GM10248 (cell line): ENCODE measurements around the gene GMCL2.

ENCODE experiments used
- CTCF ChIA-PET: fragments of 300-600 bp; sonication (Branson Sonifier 250); formaldehyde crosslinking; extraction: SDS; loops from one replicate; lab custom pipeline; 2021; ENCODE audit warnings: antibody characterized with exemption; lab: Yijun Ruan, JAX
- POLR2A ChIA-PET: fragments of 350-650 bp; sonication (Branson Sonifier 250); formaldehyde crosslinking; extraction: SDS; loops from one replicate; lab custom pipeline; 2020; ENCODE audit warnings: antibody characterized with exemption; lab: Yijun Ruan, JAX
- DNase-seq: peaks from one replicate; pipeline ENCODE4 v3.0.0; 2012; ENCODE audit errors: extremely low spot score
- TF ChIP-seq, protein P1 (sequence below): IDR thresholded peaks from 2 replicates; pipeline ENCODE4 v1.5.1; 2012; ENCODE audit warnings: mild to moderate bottlenecking, low read depth; ENCODE audit errors: extremely low read depth, missing control alignments, control extremely low read depth

GMCL2 gene

DNA sequence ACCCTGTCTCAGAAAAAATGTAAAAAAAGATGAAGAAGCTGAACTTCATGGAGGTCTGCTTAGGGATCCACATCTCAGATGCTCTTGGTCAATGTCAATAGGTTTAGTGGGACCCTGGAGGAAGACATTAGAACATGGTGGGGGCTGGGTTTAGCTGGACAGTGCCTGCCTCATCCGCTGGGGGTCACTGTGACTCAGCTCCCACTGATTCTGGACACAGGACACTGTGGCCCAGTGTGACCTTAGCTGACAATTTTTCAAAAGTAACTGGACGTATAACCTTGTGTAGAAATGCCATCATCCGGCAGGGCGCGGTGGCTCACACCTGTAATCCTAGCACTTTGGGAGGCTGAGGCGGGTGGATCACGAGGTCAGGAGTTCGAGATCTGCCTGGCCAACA lies 9.8 kb upstream of the GMCL2 start:
- ChIA-PET POLR2A (no interaction called here), CTCF (interaction anchor here (1.0 to 2.0 kb wide), 5 partner anchors 12 to 122 kb away, joined by 3 to 5 read pairs (median 4); partner anchors contain the start of genes NHP2 and PHYKPL)
- peak; percentile 28 for DNase-seq
- TF ChIP-seq, protein P1, sequence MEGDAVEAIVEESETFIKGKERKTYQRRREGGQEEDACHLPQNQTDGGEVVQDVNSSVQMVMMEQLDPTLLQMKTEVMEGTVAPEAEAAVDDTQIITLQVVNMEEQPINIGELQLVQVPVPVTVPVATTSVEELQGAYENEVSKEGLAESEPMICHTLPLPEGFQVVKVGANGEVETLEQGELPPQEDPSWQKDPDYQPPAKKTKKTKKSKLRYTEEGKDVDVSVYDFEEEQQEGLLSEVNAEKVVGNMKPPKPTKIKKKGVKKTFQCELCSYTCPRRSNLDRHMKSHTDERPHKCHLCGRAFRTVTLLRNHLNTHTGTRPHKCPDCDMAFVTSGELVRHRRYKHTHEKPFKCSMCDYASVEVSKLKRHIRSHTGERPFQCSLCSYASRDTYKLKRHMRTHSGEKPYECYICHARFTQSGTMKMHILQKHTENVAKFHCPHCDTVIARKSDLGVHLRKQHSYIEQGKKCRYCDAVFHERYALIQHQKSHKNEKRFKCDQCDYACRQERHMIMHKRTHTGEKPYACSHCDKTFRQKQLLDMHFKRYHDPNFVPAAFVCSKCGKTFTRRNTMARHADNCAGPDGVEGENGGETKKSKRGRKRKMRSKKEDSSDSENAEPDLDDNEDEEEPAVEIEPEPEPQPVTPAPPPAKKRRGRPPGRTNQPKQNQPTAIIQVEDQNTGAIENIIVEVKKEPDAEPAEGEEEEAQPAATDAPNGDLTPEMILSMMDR = no peak

DNA sequence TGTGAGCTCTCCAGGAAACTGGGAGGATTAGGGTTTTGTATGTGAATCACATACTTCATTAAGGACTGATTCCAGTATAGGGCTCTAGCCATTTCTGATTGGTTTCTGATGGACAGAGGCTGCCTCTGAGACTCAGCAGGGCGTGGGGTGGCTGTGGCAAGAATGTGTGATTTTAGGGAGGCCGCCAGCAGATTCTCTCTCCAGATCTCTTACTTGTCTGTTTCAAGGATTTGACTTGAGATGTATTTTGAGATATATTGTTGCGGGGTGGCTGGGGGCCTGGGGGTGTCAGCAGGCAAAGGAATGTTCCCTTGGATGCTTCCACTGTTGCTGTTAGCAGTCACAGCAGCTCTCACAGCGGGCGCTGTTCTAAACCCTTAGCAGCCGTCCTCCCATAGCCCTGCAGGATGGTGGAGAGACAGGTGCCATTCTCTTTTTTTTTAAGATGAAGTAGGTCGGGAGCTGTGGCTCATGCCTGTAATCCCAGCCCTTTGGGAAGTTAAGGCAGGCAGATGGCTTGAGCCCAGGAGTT lies 9.2 kb upstream of the GMCL2 start:
- TF ChIP-seq, protein P1 = no peak
- ChIA-PET POLR2A (no interaction called here), CTCF (interaction anchor here (0.7 to 2.0 kb wide), 6 partner anchors 8 to 121 kb away, joined by 3 to 5 read pairs (median 4); partner anchors contain the start of genes HNRNPAB, NHP2 and PHYKPL)
- no peak for DNase-seq

DNA sequence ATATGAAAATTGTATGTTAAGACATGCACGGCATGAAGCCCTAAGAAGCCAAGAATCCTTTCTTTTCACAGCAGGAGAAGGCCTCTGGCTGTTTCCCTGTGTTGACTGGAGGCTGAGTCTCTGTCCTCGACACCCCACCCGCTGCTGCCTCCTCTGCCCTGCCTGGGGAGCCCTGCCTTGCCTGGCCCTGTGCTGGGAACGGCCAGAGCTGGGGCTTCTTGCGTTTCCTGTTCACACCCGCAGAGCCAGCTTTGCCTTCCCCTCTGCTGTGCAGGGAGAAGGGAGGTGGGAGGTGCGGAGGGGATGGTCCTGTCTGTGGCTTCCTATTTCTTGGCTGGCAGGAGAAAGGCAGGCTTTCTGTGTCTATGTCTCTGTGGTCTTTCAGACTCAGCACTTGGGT lies 6.9 kb upstream of the GMCL2 start:
- POLR2A ChIA-PET = no interaction called here
- TF ChIP-seq, protein P1 = no peak
- DNase-seq = no peak
- CTCF ChIA-PET = no interaction called here

DNA sequence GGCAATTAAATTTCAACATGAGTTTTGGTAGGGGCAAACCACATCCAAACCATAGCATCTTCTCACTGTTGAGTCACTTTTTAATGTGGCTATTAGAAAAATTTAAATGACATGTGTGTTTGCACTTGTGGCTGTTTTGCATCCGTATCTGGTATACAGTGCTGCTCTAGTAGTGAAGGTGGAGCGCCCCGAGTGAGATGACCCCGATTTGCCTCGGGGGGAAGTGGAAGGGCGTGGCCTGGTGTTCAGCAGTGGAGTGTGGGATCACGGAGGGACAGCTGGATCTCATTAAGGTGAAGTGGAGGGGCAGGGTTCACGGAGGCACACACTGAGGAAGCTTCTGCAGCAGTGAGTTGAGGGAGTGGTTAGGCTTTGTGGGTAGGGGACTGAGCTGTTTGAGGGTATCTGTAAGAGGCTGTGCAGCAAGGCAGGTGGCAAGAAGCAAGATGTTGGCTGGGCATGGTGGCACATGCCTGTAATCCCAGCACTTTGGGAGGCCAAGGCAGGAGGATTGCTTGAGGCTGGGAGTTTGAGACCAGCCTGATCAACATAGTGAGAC lies 6.2 kb upstream of the GMCL2 start:
- POLR2A ChIA-PET = no interaction called here
- TF ChIP-seq, protein P1 = no peak
- DNase-seq = no peak
- CTCF ChIA-PET = no interaction called here

DNA sequence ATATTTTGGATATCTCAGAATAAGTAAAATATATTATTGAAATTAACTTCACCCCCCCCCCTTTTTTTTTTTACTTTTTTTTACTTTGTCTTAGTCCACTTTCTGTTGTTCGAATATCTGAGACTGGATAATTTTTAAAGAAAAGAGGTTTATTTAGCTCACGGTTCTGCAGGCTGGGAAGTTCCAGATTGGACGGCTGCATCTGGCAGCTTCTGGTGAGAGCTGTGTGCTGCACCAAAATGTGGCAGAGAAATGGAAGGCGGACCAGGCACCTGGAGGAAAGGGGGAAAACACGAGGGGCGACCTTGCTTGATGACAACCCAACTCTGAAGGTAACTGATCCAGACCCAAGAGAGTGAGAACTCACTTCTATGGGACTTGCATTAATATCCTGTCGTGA lies 5.6 kb upstream of the GMCL2 start:
- CTCF ChIA-PET = no interaction called here
- TF ChIP-seq, protein P1 = no peak
- DNase-seq = no peak
- POLR2A ChIA-PET = no interaction called here

DNA sequence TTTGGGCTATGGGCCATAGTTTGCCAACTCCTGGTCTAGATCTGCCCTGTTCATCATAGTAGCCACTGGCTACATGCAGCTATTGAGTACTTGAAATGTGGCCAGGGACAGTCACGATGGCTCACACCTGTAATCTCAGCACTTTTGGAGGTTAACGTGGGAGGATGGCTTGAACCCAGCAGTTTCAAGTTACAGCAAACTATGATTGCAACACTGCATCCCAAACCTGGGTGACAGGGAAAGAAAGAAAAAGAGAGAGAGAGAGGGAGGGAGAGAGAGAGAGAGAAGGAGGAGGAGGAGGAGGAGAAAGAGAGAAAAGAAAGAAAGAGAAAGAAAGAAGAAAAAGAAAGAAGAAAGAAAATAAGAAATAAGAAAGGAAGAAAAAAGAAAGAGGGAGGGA lies 5.1 kb upstream of the GMCL2 start:
- CTCF ChIA-PET = no interaction called here
- TF ChIP-seq, protein P1 = no peak
- POLR2A ChIA-PET = no interaction called here
- DNase-seq = no peak
